ENCODE measurements around the gene FILIP1L. TPM values are rescaled to one million over a fixed set of nuclear protein-coding genes. Genes with fewer than 3 reads are reported as not detected.
A peak's percentile ranks its signal among the peaks of the same experiment; 100 is the strongest.

The FILIP1L gene
- total and polyA plus RNA-seq, 2 of the 13 experiments (the other 11 are each of a cell fraction or from before 2014, with no cell fraction given): 8.1 to 187 TPM

GRCh38 chr3:99817047-99817436, 297.3 kb downstream of the FILIP1L start:
- FAIRE-seq: no peak

More at GRCh38 chr3:99817047-99817436, 297.3 kb downstream of the FILIP1L start:
- Histone ChIP-seq H3K9ac (ENCODE audit: insufficient read depth, low read depth, low read length) (peak overlapping the region; percentile 83), H4K20me1 (ENCODE audit: insufficient read depth, low read length) (no peaks in the 10 kb centered on the region), H2AFZ (ENCODE audit: low read length) (peak overlapping the region; percentile 93), H3K9me3 (ENCODE audit: low read length) (no peaks in the 10 kb centered on the region), H3K36me3 (replicated peaks in 1 of 2; ENCODE audit: control insufficient read depth in 1 of 2, insufficient read depth in 2 of 2, low read length in 2 of 2) (no peaks in the 10 kb centered on the region), H3K4me3 (replicated peaks in 1 of 3; ENCODE audit: insufficient read depth in 1 of 3, low read depth in 2 of 3, low read length in 3 of 3) (peak overlapping the region; percentile 74 to 90 (median 86)), H3K27ac (ENCODE audit: extremely low read length, insufficient read depth, low read length) (peak overlapping the region; percentile 82), H3K27me3 (ENCODE audit: control insufficient read depth in 1 of 2, insufficient read depth in 2 of 2, low read length in 2 of 2) (no peaks in the 10 kb centered on the region; a peak in 1 of 5 replicates), H3K4me1 (ENCODE audit: insufficient read depth, low read length) (peaks cover 22% of the 10 kb centered on the region), H3K79me2 (ENCODE audit: insufficient read depth, low read length) (peaks cover 15% of the 10 kb centered on the region), H3K4me2 (ENCODE audit: low read depth, low read length) (peak overlapping the region; percentile 91)
- ChIA-PET CTCF (ENCODE audit: low intra/inter-chr PET ratio, low total read pairs) (no interaction called here), POLR2A (interaction anchor here (1.0 to 1.3 kb wide), 3 partner anchors 16 to 460 kb away, joined by 3 to 4 read pairs (median 4); partner anchors contain the start of gene TBC1D23)
- DNase-seq (ENCODE audit: low spot score) (no peak), ATAC-seq (peak; percentile 15)
- intact Hi-C loops (cut with micrococcal nuclease; ENCODE audit: unreplicated experiment) (loop anchor here (10.0 kb wide), 1 partner anchor 898 kb away; no protein-coding TSS in a partner anchor), in situ Hi-C loops (cut with HindIII; ENCODE audit: extremely low pct_ligation_motif_present, low pct_unique_long_range_greater_than_20kb) (loop anchor here (25.0 kb wide), 1 partner anchor 895 kb away; the partner anchor contains the start of gene TFG)
- TSS peak; percentile 92 for BruUV-seq (replicated peaks)
- TF ChIP-seq ZBTB33 (CRISPR knock-in tag; IDR thresholded peaks at IDR 0.05) (peak; percentile 91), GFI1 (CRISPR knock-in tag; IDR thresholded peaks at IDR 0.05; ENCODE audit: borderline replicate concordance) (0 out of 2 replicates have a peak, but pooled peaks have one; percentile 31), KLF6 (CRISPR knock-in tag; IDR thresholded peaks at IDR 0.05) (no peak), MZF1 (CRISPR knock-in tag; IDR thresholded peaks at IDR 0.05; ENCODE audit: borderline replicate concordance) (no peak), ZC3H4 (CRISPR knock-in tag; IDR thresholded peaks at IDR 0.05; ENCODE audit: borderline replicate concordance) (peak; percentile 38; the same call in 1 of the 2 replicates), ASH2L (IDR thresholded peaks at IDR 0.05; ENCODE audit: insufficient read length, low read depth, low read length) (no peak), PRDM15 (CRISPR knock-in tag; IDR thresholded peaks at IDR 0.05) (no peak), ZFP82 (CRISPR knock-in tag; IDR thresholded peaks at IDR 0.05; ENCODE audit: borderline replicate concordance) (0 out of 2 replicates have a peak, but pooled peaks have one; percentile 28), ZBTB7A (CRISPR knock-in tag; IDR thresholded peaks at IDR 0.05) (0 out of 2 replicates have a peak, but pooled peaks have one; percentile 25), ZBTB38 (CRISPR knock-in tag; IDR thresholded peaks at IDR 0.05) (peak; percentile 13; the same call in 1 of the 2 replicates), ZNF205 (CRISPR knock-in tag; IDR thresholded peaks at IDR 0.05) (0 out of 2 replicates have a peak, but pooled peaks have one; percentile 7), NPAS2 (CRISPR knock-in tag; IDR thresholded peaks at IDR 0.05; ENCODE audit: borderline replicate concordance) (0 out of 2 replicates have a peak, but pooled peaks have one; percentile 53)
- TF ChIP-seq, protein P1, sequence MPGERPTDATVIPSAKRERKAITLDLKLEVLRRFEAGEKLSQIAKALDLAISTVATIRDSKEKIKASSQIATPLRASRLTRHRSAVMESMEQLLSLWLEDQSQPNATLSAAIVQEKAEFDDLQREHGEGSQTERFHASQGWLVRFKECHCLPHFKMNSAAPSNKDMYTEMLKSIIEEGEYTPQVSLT (CRISPR knock-in tag; IDR thresholded peaks at IDR 0.05; ENCODE audit: borderline replicate concordance, low read depth): 0 out of 2 replicates have a peak, but pooled peaks have one; percentile 36
- WGBS (ENCODE audit: low lambda C conversion rate): 36% methylated on average over 15 of the region's 15 CpGs

Data from HepG2 (cell line).